K562 (cell line): ENCODE results near the gene WWOX. TPM values are rescaled to one million over a fixed set of nuclear protein-coding genes. Genes with fewer than 3 reads are reported as not detected.
A peak's percentile ranks its signal among the peaks of the same experiment; 100 is the strongest.

Source experiments
- ATAC-seq: fragments of 200-7000 bp; cut with Tn5 transposase; 3 replicates; pipeline ENCODE4 v1.9.1; 2020; ENCODE audit warnings: moderate library complexity
- BruUV-seq: library from RNA; stranded (reverse); fragments of 400-500 nt; replicated peaks from 2 replicates; lab custom pipeline; 2021; lab: Mats Ljungman, UMichigan
- CTCF ChIA-PET: fragments of 300-600 bp; formaldehyde crosslinking; extraction: SDS; loops from one replicate; lab custom pipeline; 2021; ENCODE audit warnings: low intra/inter-chr PET ratio; lab: Yijun Ruan, JAX
- POLR2A ChIA-PET: fragments of 300-600, 350-650 bp; sonication (Branson Sonifier 250); formaldehyde crosslinking; extraction: SDS; loops from one replicate; lab custom pipeline; 2021; ENCODE audit warnings: antibody characterized with exemption, inconsistent platforms; lab: Yijun Ruan, JAX
- DNase-seq, 4 experiments: peaks; one replicate each; pipeline versions ENCODE4 v3.0.0 to v3.0.0-alpha.2; 2011 to 2018; ENCODE audit warnings: low spot score in 3 of 4, mixed read lengths in 3 of 4; ENCODE audit errors: extremely low read depth in 1 of 4
- FAIRE-seq: peaks from 2 replicates; lab custom pipeline; 2011; peaks lifted over from hg19 to GRCh38; lab: Jason Lieb, UNC
- H2AFZ ChIP-seq: 2 replicates; pipeline ENCODE4 v1.6.0; 2011; ENCODE audit warnings: low read depth, low read length, control low read depth, inconsistent platforms
- H3K27ac ChIP-seq: fragments of 200-600 bp; 3 replicates; pipeline ENCODE4 v1.8.0; 2011; ENCODE audit warnings: low read depth, mild to moderate bottlenecking, control low read depth, inconsistent platforms, low read length, moderate library complexity, mixed read lengths; ENCODE audit errors: extremely low read depth
- H3K27me3 ChIP-seq, 2 experiments: fragments of 300-600 bp in 1 of 2; 2 replicates in 1 of 2; 3 replicates in 1 of 2; pipeline versions ENCODE4 v1.6.0 to v1.8.0; 2011; ENCODE audit warnings: inconsistent platforms in 2 of 2, low read length in 2 of 2, mild to moderate bottlenecking in 1 of 2, mixed read lengths in 1 of 2, moderate library complexity in 1 of 2; ENCODE audit not compliant: control insufficient read depth in 2 of 2, insufficient read depth in 2 of 2
- H3K36me3 ChIP-seq: fragments of 300-600 bp; 3 replicates; pipeline ENCODE4 v1.8.0; 2011; ENCODE audit warnings: mild to moderate bottlenecking, low read length, inconsistent platforms; ENCODE audit not compliant: control insufficient read depth, insufficient read depth
- H3K4me1 ChIP-seq, 2 experiments: fragments of 200-600 bp in 1 of 2; replicated peaks in 1 of 2; 2 replicates in 1 of 2; 3 replicates in 1 of 2; pipeline versions ENCODE4 v1.5.1 to v1.8.0; 2011; ENCODE audit warnings: inconsistent platforms in 2 of 2, low read length in 2 of 2, mild to moderate bottlenecking in 1 of 2, mixed read lengths in 1 of 2, moderate library complexity in 1 of 2; ENCODE audit not compliant: control insufficient read depth in 2 of 2, insufficient read depth in 2 of 2
- H3K4me2 ChIP-seq: 2 replicates; pipeline ENCODE4 v1.6.1; 2011; ENCODE audit warnings: low read length, control low read depth, inconsistent platforms, mixed read lengths; ENCODE audit not compliant: insufficient read depth
- H3K4me3 ChIP-seq: fragments of 200-600 bp; sonication (generic), shearing (Covaris generic); 2 replicates; pipeline ENCODE4 v1.5.1; 2016; ENCODE audit warnings: control low read depth, inconsistent platforms
- H3K79me2 ChIP-seq: fragments of 200-600 bp; 3 replicates; pipeline ENCODE4 v1.8.0; 2011; ENCODE audit warnings: low read length, inconsistent platforms; ENCODE audit not compliant: control insufficient read depth, insufficient read depth
- H3K9ac ChIP-seq, 2 experiments: 2 replicates each; pipeline versions ENCODE4 v1.6.0 to v1.6.1; 2011; ENCODE audit warnings: low read depth in 2 of 2, low read length in 2 of 2, control low read depth in 1 of 2, inconsistent platforms in 1 of 2, mild to moderate bottlenecking in 1 of 2, mixed read lengths in 1 of 2; ENCODE audit not compliant: insufficient read depth in 1 of 2
- H3K9me1 ChIP-seq: one replicate; pipeline ENCODE4 v1.6.0; 2011; ENCODE audit warnings: inconsistent platforms, mild to moderate bottlenecking, low read length, moderate library complexity; ENCODE audit not compliant: control insufficient read depth, insufficient read depth
- H3K9me3 ChIP-seq: replicated peaks from 2 replicates; pipeline ENCODE4 v1.5.1; 2011; ENCODE audit warnings: low read depth, low read length, inconsistent platforms; ENCODE audit not compliant: control insufficient read depth, insufficient read depth
- H4K20me1 ChIP-seq: replicated peaks from 2 replicates; pipeline ENCODE4 v1.6.1; 2011; ENCODE audit warnings: low read length, inconsistent platforms, mixed read lengths; ENCODE audit not compliant: control insufficient read depth, insufficient read depth
- C11orf30 ChIP-seq: fragments of 450-650 bp; IDR thresholded peaks from 2 replicates; pipeline ENCODE4 v1.6.1; 2016; ENCODE audit warnings: low read depth, mild to moderate bottlenecking
- FOXA3 ChIP-seq, 2 experiments: fragments of 450-650 bp in 1 of 2; sonication (generic) in 1 of 2; formaldehyde crosslinking; IDR thresholded peaks in 1 of 2; conservative IDR thresholded peaks in 1 of 2; 2 replicates each; pipeline versions ENCODE4 v1.4.0 to v1.8.0; 2020 to 2022; ENCODE audit warnings: mild to moderate bottlenecking in 2 of 2, missing genetic modification reagents in 1 of 2
- GATA2 ChIP-seq: sonication (generic); formaldehyde crosslinking; IDR thresholded peaks from 2 replicates; pipeline ENCODE4 v1.4.0; 2020; ENCODE audit warnings: mild to moderate bottlenecking, missing genetic modification reagents
- MAFK ChIP-seq: IDR thresholded peaks from 2 replicates; pipeline ENCODE4 v1.6.1; 2011; ENCODE audit warnings: low read length, improper control_type of control experiment
- MED1 ChIP-seq: sonication (generic); formaldehyde crosslinking; IDR thresholded peaks from 2 replicates; pipeline ENCODE4 v1.8.1; 2023; ENCODE audit warnings: missing genetic modification reagents, borderline replicate concordance
- MITF ChIP-seq: IDR thresholded peaks from 2 replicates; pipeline ENCODE4 v1.6.1; 2014; ENCODE audit warnings: antibody characterized with exemption
- RBM25 ChIP-seq: fragments of 200-400 bp; formaldehyde crosslinking; IDR thresholded peaks from 2 replicates; pipeline ENCODE4 v1.6.1; 2018; ENCODE audit warnings: low read length, low read depth, moderate library complexity; ENCODE audit not compliant: severe bottlenecking
- SOX6 ChIP-seq: fragments of 450-650 bp; IDR thresholded peaks from 2 replicates; pipeline ENCODE4 v1.6.1; 2014; ENCODE audit warnings: mild to moderate bottlenecking
- TCF3 ChIP-seq: sonication (generic); formaldehyde crosslinking; IDR thresholded peaks from 2 replicates; pipeline ENCODE4 v1.4.0; 2020; ENCODE audit warnings: mild to moderate bottlenecking, missing genetic modification reagents
- TFAM ChIP-seq: fragments of 250-450 bp; sonication (Bioruptor Pico); conservative IDR thresholded peaks from 2 replicates; pipeline ENCODE4 v1.5.0; 2021; ENCODE audit warnings: mild to moderate bottlenecking, moderate library complexity
- ZBTB1 ChIP-seq: sonication (generic); formaldehyde crosslinking; IDR thresholded peaks from 2 replicates; pipeline ENCODE4 v1.8.1; 2023; ENCODE audit warnings: missing genetic modification reagents, low read depth, mild to moderate bottlenecking, borderline replicate concordance
- ZBTB49 ChIP-seq: sonication (generic); formaldehyde crosslinking; IDR thresholded peaks from 2 replicates; pipeline ENCODE4 v1.8.0; 2022; ENCODE audit warnings: missing genetic modification reagents, mild to moderate bottlenecking, borderline replicate concordance
- ZNF212 ChIP-seq: fragments of 450-650 bp; formaldehyde crosslinking; IDR thresholded peaks from 2 replicates; pipeline ENCODE4 v1.4.0; 2020; ENCODE audit warnings: mild to moderate bottlenecking
- ZNF316 ChIP-seq: fragments of 450-650 bp; IDR thresholded peaks from 2 replicates; pipeline ENCODE4 v1.6.1; 2016
- ZNF551 ChIP-seq: fragments of 250-450 bp; sonication (Bioruptor Pico); IDR thresholded peaks from 2 replicates; pipeline ENCODE4 v1.5.0; 2021; ENCODE audit warnings: mild to moderate bottlenecking, moderate library complexity
- ZNF778 ChIP-seq: fragments of 450-650 bp; formaldehyde crosslinking; IDR thresholded peaks from 2 replicates; pipeline ENCODE4 v1.4.0; 2020; ENCODE audit warnings: mild to moderate bottlenecking, moderate library complexity
- WGBS: fragments of 100-300 bp; shearing (Covaris generic); methylation state at CpG from one replicate; pipeline ENCODE4 v1.1.6; 2016; ENCODE audit warnings: low coverage, mixed read lengths; ENCODE audit not compliant: insufficient coverage; ENCODE audit errors: missing lambda C conversion rate; 5-methylcytosine and 5-hydroxymethylcytosine counted together
- in situ Hi-C: fragments of 300-500 bp; cut with MboI; formaldehyde crosslinking; loops from 4 replicates; pipeline ENCODE4 v1.15.0; 2018; ENCODE audit warnings: inconsistent platforms, mixed read lengths
- intact Hi-C: fragments of 100-400 bp; cut with micrococcal nuclease; formaldehyde crosslinking; loops from 2 replicates; pipeline ENCODE4 v1.14.2; 2022
- polyA plus RNA-seq, 8 experiments: library from polyadenylated mRNA; depleted of rRNA in 4 of 8; stranded (reverse) in 5 of 8; unstranded in 3 of 8; fragments of >200 nt; fragmentation: Nextera tagmentation in 2 of 8; fragmentation: Illumina TruSeq in 1 of 8; extraction: Ambion mirVana in 2 of 8; extraction: Trizol in 1 of 8; gene quantifications; 2 replicates each; pipeline versions ENCODE4 v1.2.1 to v1.2.3, GENCODE V29; 2011 to 2014; ENCODE audit warnings: inconsistent platforms in 1 of 8, missing spikeins in 1 of 8
- total RNA-seq, 7 experiments: library from RNA; depleted of rRNA in 6 of 7; stranded (reverse); fragments of >200 nt in 6 of 7; fragmentation: Illumina TruSeq in 2 of 7; extraction: Trizol in 2 of 7; gene quantifications; 2 replicates each; pipeline versions ENCODE4 v1.2.1 to v1.2.3, GENCODE V29; 2011 to 2021; ENCODE audit warnings: low replicate concordance in 1 of 7
- TF ChIP-seq, protein P1 (sequence below), 2 experiments: fragments of 450-650 bp in 1 of 2; sonication (generic) in 1 of 2; formaldehyde crosslinking in 1 of 2; IDR thresholded peaks in 1 of 2; conservative IDR thresholded peaks in 1 of 2; 2 replicates each; pipeline versions ENCODE4 v1.6.1 to v1.8.1; 2016 to 2023; ENCODE audit warnings: mild to moderate bottlenecking in 2 of 2, moderate library complexity in 2 of 2, inconsistent platforms in 1 of 2, missing genetic modification reagents in 1 of 2

Gene WWOX
- total and polyA plus RNA-seq, 9 of the 15 experiments (the other 6 are each of a cell fraction or from before 2014, with no cell fraction given), result 1.6 to 22.7 (median 8.1) TPM

GRCh38 chr16:79008036-79008868 is 908.8 kb downstream of the WWOX start (continued):
- TF ChIP-seq, protein P1, sequence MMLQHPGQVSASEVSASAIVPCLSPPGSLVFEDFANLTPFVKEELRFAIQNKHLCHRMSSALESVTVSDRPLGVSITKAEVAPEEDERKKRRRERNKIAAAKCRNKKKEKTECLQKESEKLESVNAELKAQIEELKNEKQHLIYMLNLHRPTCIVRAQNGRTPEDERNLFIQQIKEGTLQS (IDR thresholded peaks at IDR 0.05), result peak; percentile 42
- TF ChIP-seq, protein P1 (CRISPR knock-in tag; conservative IDR thresholded peaks at IDR 0.05), result no peak
- TF ChIP-seq FOXA3 (CRISPR knock-in tag; conservative IDR thresholded peaks at IDR 0.05 in 1 of 2, IDR thresholded peaks at IDR 0.05 in 1 of 2) (no peak), ZNF316 (no peak), ZNF212 (CRISPR knock-in tag) (no peak), MAFK (0 out of 2 replicates have a peak, but pooled peaks have one; percentile 10), C11orf30 (0 out of 2 replicates have a peak, but pooled peaks have one; percentile 12), RBM25 (peak; percentile 51), ZNF778 (CRISPR knock-in tag) (no peak), GATA2 (CRISPR knock-in tag) (no peak)

DNA sequence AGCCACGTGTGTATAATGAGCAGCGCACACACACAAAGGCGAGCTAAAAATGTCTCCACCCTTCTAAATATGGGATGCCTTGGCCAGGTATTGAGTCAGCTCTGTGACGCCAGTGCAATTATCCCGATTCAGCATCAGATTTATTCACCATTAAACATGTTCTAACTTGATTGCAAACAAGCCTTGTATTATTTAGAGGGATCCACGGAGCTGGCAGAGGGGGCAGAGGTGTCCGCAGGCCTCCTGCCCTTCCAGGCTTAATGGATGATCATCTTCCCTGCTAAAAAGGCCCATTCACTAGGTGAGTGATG is 909.4 kb downstream of the WWOX start:
- Histone ChIP-seq H3K4me1 (no peaks in the 10 kb centered on the region), H3K4me3 (no peak overlapping the region), H3K27ac (no peak overlapping the region), H4K20me1 (no peaks in the 10 kb centered on the region), H3K9me1 (no peaks in the 10 kb centered on the region), H3K9ac (no peak overlapping the region), H3K36me3 (no peaks in the 10 kb centered on the region), H3K4me2 (no peak overlapping the region), H2AFZ (no peak overlapping the region), H3K9me3 (no peaks in the 10 kb centered on the region), H3K79me2 (no peaks in the 10 kb centered on the region), H3K27me3 (peaks cover 10 to 46% of the 10 kb centered on the region in 2 experiments; a peak in 4 of 5 replicates)
- ChIA-PET POLR2A (no interaction called here), CTCF (no interaction called here)
- DNase-seq (no peak), FAIRE-seq (no peak), ATAC-seq (no peak)
- WGBS, result under 1% methylated on average over 7 of the region's 7 CpGs
- no TSS peak for BruUV-seq
- intact Hi-C loops (no loop called here), in situ Hi-C loops (no loop called here)
- TF ChIP-seq ZNF551 (CRISPR knock-in tag), result no peak
- TF ChIP-seq MED1, result no peak
- no peak for TF ChIP-seq MITF
- TF ChIP-seq ZBTB1 (CRISPR knock-in tag), result no peak
- TF ChIP-seq TFAM (CRISPR knock-in tag), result no peak
- no peak for TF ChIP-seq ZBTB49
- TF ChIP-seq MAFK, result no peak
- no peak for TF ChIP-seq TCF3
- no peak for TF ChIP-seq SOX6
